Measurements from ENCODE around the gene LCN6.

Gene LCN6

GRCh38 chr9:136714893-136715274 lies 33.4 kb downstream of the LCN6 start:
- Histone ChIP-seq H3F3A (ENCODE audit: low read depth) (no peaks in the 10 kb centered on the region), H3K9ac (ENCODE audit: low read depth, low read length, poor library complexity, severe bottlenecking) (no peak overlapping the region), H2AFZ (ENCODE audit: low read length) (no peak overlapping the region), H4K20me1 (ENCODE audit: insufficient read depth, low read length, poor library complexity, severe bottlenecking) (no peaks in the 10 kb centered on the region), H3K79me2 (ENCODE audit: insufficient read depth, low read length) (no peaks in the 10 kb centered on the region), H3K4me2 (ENCODE audit: low read depth, low read length, poor library complexity, severe bottlenecking) (no peak overlapping the region), H3K9me2 (replicated peaks; ENCODE audit: low read depth, low read length) (no peaks in the 10 kb centered on the region), H3K4me3 (ENCODE audit: low read length, poor library complexity, severe bottlenecking) (no peak overlapping the region), H3K9me3 (ENCODE audit: insufficient read depth, low read depth, low read length) (no peaks in the 10 kb centered on the region), H3K36me3 (ENCODE audit: insufficient read depth, low read length) (no peaks in the 10 kb centered on the region), H3K4me1 (ENCODE audit: insufficient read depth, low read length, poor library complexity, severe bottlenecking) (no peaks in the 10 kb centered on the region), H3K27me3 (ENCODE audit: insufficient read depth, low read length, poor library complexity, severe bottlenecking) (no peaks in the 10 kb centered on the region)
- TF ChIP-seq EZH2phosphoT487 (IDR thresholded peaks at IDR 0.05; ENCODE audit: borderline replicate concordance) (no peak), CTCF (conservative IDR thresholded peaks at IDR 0.05; ENCODE audit: low read length) (no peak)

- H3K79me2 ChIP-seq (ENCODE audit: insufficient read depth, low read length): no peaks in the 10 kb centered on the region
- H3K4me3 ChIP-seq (ENCODE audit: low read length, poor library complexity, severe bottlenecking): no peak overlapping the region
- no peaks in the 10 kb centered on the region for H3K36me3 ChIP-seq (ENCODE audit: insufficient read depth, low read length)
- no peaks in the 10 kb centered on the region for H4K20me1 ChIP-seq (ENCODE audit: insufficient read depth, low read length, poor library complexity, severe bottlenecking)
- H3K27me3 ChIP-seq (ENCODE audit: insufficient read depth, low read length, poor library complexity, severe bottlenecking): no peaks in the 10 kb centered on the region
- no peak overlapping the region for H2AFZ ChIP-seq (ENCODE audit: low read length)
- H3K4me1 ChIP-seq (ENCODE audit: insufficient read depth, low read length, poor library complexity, severe bottlenecking): no peaks in the 10 kb centered on the region
- no peaks in the 10 kb centered on the region for H3K9me2 ChIP-seq (replicated peaks; ENCODE audit: low read depth, low read length)
- TF ChIP-seq EZH2phosphoT487 (IDR thresholded peaks at IDR 0.05; ENCODE audit: borderline replicate concordance): no peak
- TF ChIP-seq CTCF (conservative IDR thresholded peaks at IDR 0.05; ENCODE audit: low read length): no peak
- H3K4me2 ChIP-seq (ENCODE audit: low read depth, low read length, poor library complexity, severe bottlenecking): no peak overlapping the region
- H3K9me3 ChIP-seq (ENCODE audit: insufficient read depth, low read depth, low read length): no peaks in the 10 kb centered on the region
- H3K9ac ChIP-seq (ENCODE audit: low read depth, low read length, poor library complexity, severe bottlenecking): no peak overlapping the region
- H3F3A ChIP-seq (ENCODE audit: low read depth): no peaks in the 10 kb centered on the region
These were observed 34.0 kb downstream of the LCN6 start for GRCh38 chr9:136714096-136714892.

- H3K27me3 ChIP-seq (ENCODE audit: insufficient read depth, low read length, poor library complexity, severe bottlenecking): no peaks in the 10 kb centered on the region
- no peak overlapping the region for H2AFZ ChIP-seq (ENCODE audit: low read length)
- H3K36me3 ChIP-seq (ENCODE audit: insufficient read depth, low read length): no peaks in the 10 kb centered on the region
- TF ChIP-seq EZH2phosphoT487 (IDR thresholded peaks at IDR 0.05; ENCODE audit: borderline replicate concordance) (no peak), CTCF (conservative IDR thresholded peaks at IDR 0.05; ENCODE audit: low read length) (no peak)
- no peaks in the 10 kb centered on the region for H3K79me2 ChIP-seq (ENCODE audit: insufficient read depth, low read length)
- no peaks in the 10 kb centered on the region for H4K20me1 ChIP-seq (ENCODE audit: insufficient read depth, low read length, poor library complexity, severe bottlenecking)
- H3K4me2 ChIP-seq (ENCODE audit: low read depth, low read length, poor library complexity, severe bottlenecking): no peak overlapping the region
- no peaks in the 10 kb centered on the region for H3K4me1 ChIP-seq (ENCODE audit: insufficient read depth, low read length, poor library complexity, severe bottlenecking)
- no peak overlapping the region for H3K9ac ChIP-seq (ENCODE audit: low read depth, low read length, poor library complexity, severe bottlenecking)
- H3K9me3 ChIP-seq (ENCODE audit: insufficient read depth, low read depth, low read length): no peaks in the 10 kb centered on the region
- no peaks in the 10 kb centered on the region for H3F3A ChIP-seq (ENCODE audit: low read depth)
- H3K4me3 ChIP-seq (ENCODE audit: low read length, poor library complexity, severe bottlenecking): no peak overlapping the region
- no peaks in the 10 kb centered on the region for H3K9me2 ChIP-seq (replicated peaks; ENCODE audit: low read depth, low read length)
These were observed 34.8 kb downstream of the LCN6 start for GRCh38 chr9:136713550-136713949.

Data from Loucy (cell line).